Ovary (tissue), 9 donors: ENCODE results near the gene TRIM61. TPM values are rescaled to one million over a fixed set of nuclear protein-coding genes. Genes with fewer than 3 reads are reported as not detected.
"Not testable (repeated sequence)": the region's sequence is repeated elsewhere in the genome, so short reads cannot be mapped to it uniquely, and the experiment has no call there.

Experiments
- DNase-seq, 5 donors: peaks; one replicate each; pipeline ENCODE4 v3.0.0-alpha.2; 2019 to 2020
- H3K27ac ChIP-seq, 2 donors: fragments of 200-600 bp; one replicate each; pipeline versions ENCODE4 v1.5.1 to v1.8.0; 2019 to 2022
- H3K27me3 ChIP-seq: fragments of 200-600 bp; one replicate; pipeline ENCODE4 v1.8.0; 2022
- H3K36me3 ChIP-seq: fragments of 200-600 bp; sonication (generic); one replicate; pipeline ENCODE4 v1.5.1; 2019
- H3K4me1 ChIP-seq: one replicate; pipeline ENCODE4 v1.8.1; 2013; ENCODE audit warnings: mild to moderate bottlenecking, moderate library complexity; ENCODE audit not compliant: insufficient read depth
- H3K4me3 ChIP-seq: fragments of 200-600 bp; sonication (generic); one replicate; pipeline ENCODE4 v1.5.1; 2017
- H3K9me3 ChIP-seq, 2 donors: fragments of 200-600 bp in 1 of 2; sonication (generic) in 1 of 2; one replicate each; pipeline versions ENCODE4 v1.5.1 to v1.8.1; 2013 to 2019; ENCODE audit warnings: mild to moderate bottlenecking in 1 of 2, moderate library complexity in 1 of 2
- EP300 ChIP-seq: sonication (generic); formaldehyde crosslinking; IDR thresholded peaks from one replicate; pipeline ENCODE4 v1.6.1; 2017; ENCODE audit warnings: antibody characterized with exemption
- POLR2A ChIP-seq: fragments of 450-650 bp; IDR thresholded peaks from one replicate; pipeline ENCODE4 v1.6.1; 2017; ENCODE audit warnings: antibody characterized with exemption, mild to moderate bottlenecking, moderate library complexity
- WGBS, 3 donors: extraction: QIAGEN DNeasy Blood & Tissue Kit in 1 of 3; methylation state at CpG; one replicate each; pipeline versions ENCODE4 v1.1.5 to v1.1.7; 2013 to 2017; 5-methylcytosine and 5-hydroxymethylcytosine counted together
- intact Hi-C, 4 donors: fragments of 100-400 bp; cut with DNase I; formaldehyde crosslinking; loops; one replicate each; pipeline versions ENCODE4 v1.11.0 to v1.15.1; 2022 to 2023
- polyA plus RNA-seq, 2 donors: library from polyadenylated mRNA; stranded (reverse); fragments of 200-250 nt in 1 of 2; fragments of 350-450 nt in 1 of 2; fragmentation: Illumina TruSeq in 1 of 2; extraction: RNeasy Lipid Tissue Mini Kit (QIAGEN cat#74804) in 1 of 2; gene quantifications; one replicate each; pipeline ENCODE4 v1.2.3, GENCODE V29; 2013 to 2014
- total RNA-seq, 7 donors: library from RNA; depleted of rRNA in 2 of 7; stranded (reverse); fragments of >200 nt in 2 of 7; fragmentation: NEBNext Ultra II Directional in 3 of 7; extraction: Animal tissue kit (Norgen Biotek cat#: 25700) in 3 of 7; gene quantifications; one replicate each; pipeline versions ENCODE4 v1.1.0 to v1.2.4, GENCODE V29; 2016 to 2023
- TF ChIP-seq, protein P1 (sequence below), 3 donors: fragments of 450-650 bp in 2 of 3; fragments of 200-600 bp in 1 of 3; IDR thresholded peaks; one replicate each; pipeline versions ENCODE4 v1.5.1 to v1.8.0; 2016 to 2022; ENCODE audit warnings: antibody characterized with exemption in 3 of 3, mild to moderate bottlenecking in 1 of 3
- donor health status: DM: no; HTN: no; CAD: no; lungs with moderate emphysema.
- donor health status: DM: no; HTN: no; CAD: no.
- donor health status: Bipolar disorder and iron deficiency.
- donor health status: DM: yes; HTN: yes; CAD: no.
- donor health status: DM: no; HTN: no; CAD: no.
- donor health status: DM: yes; HTN: yes; CAD: no.

The TRIM61 gene
- total and polyA plus RNA-seq, 9 donors: 0.36 to 3.4 (median 1.8) TPM

DNA sequence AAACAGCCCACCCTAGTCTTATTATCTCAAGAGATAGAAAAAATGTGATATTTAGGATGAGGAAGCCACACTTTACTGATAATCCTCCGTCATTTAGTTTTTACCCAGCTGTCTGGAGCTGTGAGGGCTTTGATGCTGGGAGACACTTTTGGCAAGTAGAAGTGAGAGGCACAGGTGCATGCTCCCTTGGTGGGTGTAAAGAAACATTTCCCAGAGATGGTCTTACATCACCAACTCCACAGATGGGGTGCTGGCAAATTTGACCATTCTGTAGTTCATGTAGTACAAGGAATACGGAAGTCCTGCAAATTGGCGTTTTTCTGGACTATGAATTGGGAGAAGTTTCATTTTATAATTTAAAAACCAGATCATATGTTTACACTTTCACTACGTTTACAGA, 28.5 kb downstream of the TRIM61 start:
- H3K27ac ChIP-seq: no peak overlapping the region
- 60 to 73% (median 61%) methylated on average over 4 of the region's 4 CpGs for WGBS, 3 donors
- DNase-seq: no peak
- no peaks in the 10 kb centered on the region for H3K4me1 ChIP-seq
- no peak overlapping the region for H3K4me3 ChIP-seq
- no peaks in the 10 kb centered on the region for H3K9me3 ChIP-seq
- intact Hi-C loops: no loop called here
- no peaks in the 10 kb centered on the region for H3K36me3 ChIP-seq
- TF ChIP-seq POLR2A (no peak), EP300 (no peak)
- TF ChIP-seq, protein P1, sequence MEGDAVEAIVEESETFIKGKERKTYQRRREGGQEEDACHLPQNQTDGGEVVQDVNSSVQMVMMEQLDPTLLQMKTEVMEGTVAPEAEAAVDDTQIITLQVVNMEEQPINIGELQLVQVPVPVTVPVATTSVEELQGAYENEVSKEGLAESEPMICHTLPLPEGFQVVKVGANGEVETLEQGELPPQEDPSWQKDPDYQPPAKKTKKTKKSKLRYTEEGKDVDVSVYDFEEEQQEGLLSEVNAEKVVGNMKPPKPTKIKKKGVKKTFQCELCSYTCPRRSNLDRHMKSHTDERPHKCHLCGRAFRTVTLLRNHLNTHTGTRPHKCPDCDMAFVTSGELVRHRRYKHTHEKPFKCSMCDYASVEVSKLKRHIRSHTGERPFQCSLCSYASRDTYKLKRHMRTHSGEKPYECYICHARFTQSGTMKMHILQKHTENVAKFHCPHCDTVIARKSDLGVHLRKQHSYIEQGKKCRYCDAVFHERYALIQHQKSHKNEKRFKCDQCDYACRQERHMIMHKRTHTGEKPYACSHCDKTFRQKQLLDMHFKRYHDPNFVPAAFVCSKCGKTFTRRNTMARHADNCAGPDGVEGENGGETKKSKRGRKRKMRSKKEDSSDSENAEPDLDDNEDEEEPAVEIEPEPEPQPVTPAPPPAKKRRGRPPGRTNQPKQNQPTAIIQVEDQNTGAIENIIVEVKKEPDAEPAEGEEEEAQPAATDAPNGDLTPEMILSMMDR (IDR thresholded peaks at IDR 0.05): no peak
- H3K27me3 ChIP-seq: no peaks in the 10 kb centered on the region

DNA sequence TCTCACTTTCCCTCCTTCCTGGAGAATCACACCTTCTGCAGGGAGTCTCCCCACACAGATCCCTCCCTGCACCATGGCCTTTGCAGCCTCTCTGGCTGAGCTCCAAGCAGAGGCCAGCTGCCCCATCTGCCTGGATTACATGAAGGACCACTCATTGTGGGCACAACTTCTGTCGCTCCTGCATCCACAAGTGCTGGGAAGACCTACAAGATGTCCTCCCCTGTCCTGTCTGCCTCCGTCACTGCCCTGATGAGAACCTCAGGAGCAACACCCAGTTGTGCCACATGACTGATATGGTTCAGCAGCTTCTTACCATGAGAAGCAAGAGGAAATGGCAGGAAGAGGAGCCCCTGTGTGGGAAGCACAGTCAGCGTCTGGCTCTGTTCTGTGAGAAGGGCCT, 29.5 kb downstream of the TRIM61 start:
- H3K36me3 ChIP-seq, H3K9me3 ChIP-seq, H3K27ac ChIP-seq, intact Hi-C loops, H3K4me1 ChIP-seq, DNase-seq, H3K4me3 ChIP-seq, H3K27me3 ChIP-seq: not testable (repeated sequence)
- WGBS, 3 donors: 74 to 85% (median 77%) methylated on average over 3 of the region's 3 CpGs

DNA sequence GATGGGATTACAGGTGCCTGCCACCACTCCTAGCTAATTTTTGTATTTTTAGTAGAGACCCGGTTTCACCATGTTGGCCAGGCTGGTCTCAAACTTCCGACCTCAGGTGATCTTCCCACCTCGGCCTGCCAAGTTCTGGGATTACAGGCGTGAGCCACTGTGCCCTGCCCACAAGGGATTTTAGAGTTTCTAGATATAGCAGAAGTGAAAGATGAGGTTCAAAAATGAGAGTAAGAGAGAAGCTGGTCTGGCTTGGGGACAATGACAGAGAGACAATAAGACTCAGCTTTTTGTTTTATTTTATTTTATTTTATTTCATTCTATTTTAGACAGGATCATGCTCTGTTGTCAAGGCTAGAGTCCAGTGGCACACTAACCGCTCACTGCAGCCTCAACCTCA, 30.6 kb downstream of the TRIM61 start:
- WGBS, 3 donors: 86 to 92% (median 90%) methylated on average over 5 of the region's 5 CpGs
- no peak overlapping the region for H3K4me3 ChIP-seq
- H3K27me3 ChIP-seq: no peaks in the 10 kb centered on the region
- H3K9me3 ChIP-seq: no peaks in the 10 kb centered on the region
- intact Hi-C loops: no loop called here
- H3K4me1 ChIP-seq: no peaks in the 10 kb centered on the region
- TF ChIP-seq, protein P1 (IDR thresholded peaks at IDR 0.05): no peak
- no peak for TF ChIP-seq POLR2A
- no peak for TF ChIP-seq EP300
- H3K27ac ChIP-seq: no peak overlapping the region
- DNase-seq: no peak
- no peaks in the 10 kb centered on the region for H3K36me3 ChIP-seq

- TF ChIP-seq EP300 (no peak), POLR2A (no peak)
- TF ChIP-seq, protein P1 (IDR thresholded peaks at IDR 0.05): no peak
- Histone ChIP-seq H3K36me3 (no peaks in the 10 kb centered on the region), H3K9me3 (no peaks in the 10 kb centered on the region), H3K27me3 (no peaks in the 10 kb centered on the region), H3K4me3 (no peak overlapping the region), H3K27ac (no peak overlapping the region), H3K4me1 (no peaks in the 10 kb centered on the region)
- no peak for DNase-seq
- 29 to 50% (median 30%) methylated on average over 5 of the region's 5 CpGs for WGBS, 3 donors
- intact Hi-C loops: no loop called here
These were observed 32.3 kb downstream of the TRIM61 start for GRCh38 chr4:164945146-164945545.

- 77 to 85% (median 81%) methylated on average over 9 of the region's 9 CpGs for WGBS, 3 donors
These were observed 34.3 kb downstream of the TRIM61 start for GRCh38 chr4:164943192-164943591.

More at GRCh38 chr4:164943192-164943591, 34.3 kb downstream of the TRIM61 start:
- Histone ChIP-seq H3K27me3 (no peaks in the 10 kb centered on the region), H3K27ac (no peak overlapping the region), H3K4me3 (no peak overlapping the region), H3K36me3 (no peaks in the 10 kb centered on the region), H3K9me3 (no peaks in the 10 kb centered on the region), H3K4me1 (no peaks in the 10 kb centered on the region)
- TF ChIP-seq, protein P1 (IDR thresholded peaks at IDR 0.05): no peak
- no peak for TF ChIP-seq POLR2A
- no peak for TF ChIP-seq EP300
- intact Hi-C loops: no loop called here
- no peak for DNase-seq
